ENCODE measurements around the gene LMNB1.

- TF ChIP-seq CTCF (IDR thresholded peaks at IDR 0.05; ENCODE audit: insufficient read depth, low read length, poor library complexity, severe bottlenecking), result no peak
- TF ChIP-seq EZH2phosphoT487 (conservative IDR thresholded peaks at IDR 0.05; ENCODE audit: low read length), result no peak
Observed at GRCh38 chr5:126741361-126741760, 35.6 kb upstream of the LMNB1 start.
